T-helper 22 cell (primary cell): ENCODE data around the gene DPY19L2.
"Not testable (repeated sequence)": the region's sequence is repeated elsewhere in the genome, so short reads cannot be mapped to it uniquely, and the experiment has no call there.

Experiments
- DNase-seq: peaks from one replicate; pipeline ENCODE4 v3.0.0-alpha.2; 2020; ENCODE audit warnings: low read depth

DPY19L2 gene

DNA sequence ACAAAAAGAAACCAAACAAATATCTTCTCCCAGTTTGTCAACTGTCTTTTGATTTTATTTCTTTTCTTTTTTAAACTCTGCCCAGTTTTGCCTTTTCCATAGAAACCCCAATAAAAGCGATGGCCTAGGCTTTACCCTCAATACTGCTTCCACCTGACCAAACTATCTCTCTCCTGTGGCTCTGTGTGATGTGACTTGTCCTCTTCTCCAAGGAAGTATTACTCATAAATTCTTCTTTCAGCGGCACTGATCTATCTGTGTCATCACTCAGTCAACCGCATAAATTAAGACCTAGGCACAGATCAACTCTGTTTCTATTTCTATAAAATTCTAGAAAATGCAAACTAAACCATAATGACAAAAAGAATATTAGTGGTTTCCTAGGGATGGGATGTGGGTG lies 9.8 kb downstream of the DPY19L2 start:
- DNase-seq: not testable (repeated sequence)

DNA sequence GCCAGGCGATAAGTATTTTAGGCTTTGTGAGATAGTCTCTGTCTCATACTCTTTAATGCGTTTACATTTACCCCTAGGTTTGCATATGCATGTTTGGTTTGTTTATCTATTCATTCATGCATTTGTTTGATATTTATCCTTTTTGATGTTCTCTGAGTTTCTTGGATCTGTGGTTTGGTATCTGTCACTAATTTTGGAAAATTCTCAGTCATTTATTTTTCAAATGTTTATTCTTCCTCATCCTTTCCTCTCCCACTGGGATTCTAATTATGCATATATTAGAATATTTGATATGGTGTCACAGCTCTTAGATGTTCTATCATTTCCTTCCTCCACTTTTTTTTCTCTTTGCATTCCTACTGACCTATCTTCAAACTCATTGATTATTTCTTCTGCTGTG lies 11.9 kb downstream of the DPY19L2 start:
- not testable (repeated sequence) for DNase-seq

DNA sequence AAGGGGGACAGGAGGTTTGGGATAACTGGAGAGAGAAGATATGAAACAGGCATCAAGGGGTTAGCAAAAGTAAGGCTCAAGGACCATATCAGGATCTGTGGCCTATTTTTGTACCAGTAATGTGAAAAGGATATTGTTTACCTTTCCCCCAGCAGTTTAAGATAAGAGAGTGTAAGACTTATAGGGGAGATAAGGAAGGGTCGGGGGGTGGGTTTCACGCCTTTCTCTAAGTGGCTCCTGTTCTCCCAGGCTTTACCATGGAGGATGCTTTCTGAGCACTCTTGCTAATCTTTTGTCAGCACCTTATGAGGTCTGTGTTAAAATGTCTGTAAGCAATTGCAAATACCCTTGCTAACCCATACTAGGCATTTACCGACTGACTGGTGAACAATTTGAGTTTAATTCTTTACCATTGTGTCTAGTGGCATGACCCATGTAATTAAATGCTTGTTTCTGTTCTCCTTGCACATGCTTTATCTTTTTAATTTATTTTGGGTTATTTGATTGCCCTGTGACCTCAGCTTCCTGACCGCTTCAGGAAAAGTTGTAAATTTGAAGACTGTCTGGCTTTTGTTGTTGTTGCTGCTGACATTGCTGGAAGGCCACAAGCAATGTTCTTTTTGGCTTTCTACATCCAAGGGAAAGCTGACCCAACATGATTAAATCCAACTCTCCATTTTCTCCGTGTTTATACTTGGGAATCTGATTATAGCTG lies 12.6 kb downstream of the DPY19L2 start:
- DNase-seq: not testable (repeated sequence)

DNA sequence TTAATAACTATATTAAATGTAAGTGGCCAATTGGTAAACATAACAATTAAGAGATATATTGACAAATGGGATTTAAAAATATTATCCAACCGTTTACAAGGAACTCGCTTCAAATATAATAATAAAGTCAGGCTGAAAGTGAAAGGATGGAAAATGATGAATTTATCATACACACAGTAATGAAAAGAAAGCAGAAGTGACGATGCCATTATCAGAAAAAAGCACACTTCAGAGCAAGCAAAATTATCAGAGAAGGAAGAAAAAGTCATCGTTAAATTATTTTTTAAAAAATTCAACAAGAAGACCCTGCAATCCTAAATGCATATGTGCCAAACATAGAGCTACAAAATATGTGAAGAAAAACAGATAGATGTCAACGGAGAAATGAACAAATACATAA lies 13.8 kb downstream of the DPY19L2 start:
- not testable (repeated sequence) for DNase-seq

DNA sequence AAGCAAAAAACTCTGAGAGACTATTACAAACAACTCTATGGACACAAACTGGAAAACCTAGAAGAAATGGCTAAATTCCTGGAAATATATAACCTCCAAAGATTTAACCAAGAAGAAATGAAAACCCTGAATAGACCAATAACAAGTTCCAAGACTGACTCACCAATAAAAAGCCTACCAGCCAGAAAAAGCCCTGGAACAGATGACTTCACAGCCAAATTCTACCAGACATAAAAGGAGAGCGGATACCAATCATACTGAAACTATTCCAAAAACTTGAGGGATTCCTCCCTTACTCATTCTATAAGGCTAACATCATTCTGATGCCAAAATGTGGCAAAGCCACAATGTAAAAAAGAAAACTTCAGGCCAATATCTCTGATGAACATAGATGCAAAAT lies 18.8 kb downstream of the DPY19L2 start:
- DNase-seq: not testable (repeated sequence)

DNA sequence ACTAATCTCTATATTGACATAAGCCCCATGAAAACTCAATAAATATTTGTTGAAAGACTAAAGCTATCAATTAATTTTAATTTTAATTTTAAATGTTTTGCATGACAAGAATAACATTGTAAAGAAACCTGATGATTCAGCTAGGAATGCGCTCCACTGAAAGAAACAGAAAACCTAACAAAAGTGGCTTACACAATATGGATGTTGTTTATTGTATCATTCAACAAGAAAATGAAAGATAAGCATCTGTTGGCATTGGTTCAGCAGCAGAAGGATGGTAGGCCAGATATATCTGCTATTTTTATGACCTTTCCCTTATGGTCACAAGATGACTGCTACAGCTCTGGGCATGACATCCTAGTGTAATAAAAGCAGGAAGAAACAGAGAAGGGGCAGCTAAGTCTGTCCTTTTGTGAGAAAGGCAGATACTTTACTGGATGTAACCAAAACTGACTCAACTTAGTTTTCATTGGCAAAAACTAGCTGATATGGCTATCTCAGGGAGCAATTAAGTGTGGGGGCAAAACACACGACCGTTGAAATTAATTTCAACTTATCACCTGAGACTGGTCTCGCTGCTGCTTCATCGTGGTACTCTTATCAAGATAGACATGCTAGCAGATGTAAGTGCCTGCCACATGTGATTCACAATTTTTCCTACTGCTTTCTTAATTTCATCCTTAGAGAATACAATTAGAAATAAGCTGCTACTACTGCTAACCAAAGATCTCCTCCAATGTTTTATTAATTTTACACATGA lies 24.7 kb downstream of the DPY19L2 start:
- DNase-seq: not testable (repeated sequence)

DNA sequence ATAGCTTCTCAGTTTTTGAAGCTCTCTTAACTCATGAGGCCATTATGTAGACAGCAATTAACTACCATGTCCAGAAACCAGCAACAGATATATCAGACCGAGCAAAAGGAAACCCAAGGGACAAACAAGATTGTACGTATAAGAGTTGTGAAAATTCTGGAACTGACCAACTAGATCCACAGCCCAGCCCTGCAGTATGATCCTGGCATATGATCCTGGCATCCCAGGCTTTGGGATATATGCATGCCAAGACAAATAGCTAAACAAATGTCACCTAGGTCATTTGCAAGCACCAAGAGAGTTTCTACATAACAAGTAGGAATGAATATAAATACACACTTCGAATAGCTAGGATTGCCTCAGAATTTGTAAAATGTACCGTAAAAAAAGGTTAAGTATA lies 44.0 kb downstream of the DPY19L2 start:
- not testable (repeated sequence) for DNase-seq

DNA sequence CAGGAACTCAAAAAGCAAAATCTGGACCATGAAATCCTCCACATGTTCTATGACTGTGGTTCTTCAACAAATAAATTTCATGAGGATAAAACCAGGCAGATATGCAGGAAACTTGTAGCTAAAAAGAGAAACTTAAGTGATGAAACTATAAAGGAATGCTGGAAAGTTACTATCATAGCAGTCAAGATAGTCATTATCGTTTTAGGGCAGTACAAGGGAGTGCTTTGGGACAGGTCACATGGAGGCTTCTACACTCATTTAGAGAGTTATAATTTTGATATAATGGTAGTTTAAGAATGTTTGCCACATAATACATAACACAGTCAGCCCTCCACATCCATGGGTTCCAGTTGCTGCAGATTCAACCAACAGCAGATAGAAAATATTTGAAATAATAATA lies 52.7 kb downstream of the DPY19L2 start:
- DNase-seq: not testable (repeated sequence)

DNA sequence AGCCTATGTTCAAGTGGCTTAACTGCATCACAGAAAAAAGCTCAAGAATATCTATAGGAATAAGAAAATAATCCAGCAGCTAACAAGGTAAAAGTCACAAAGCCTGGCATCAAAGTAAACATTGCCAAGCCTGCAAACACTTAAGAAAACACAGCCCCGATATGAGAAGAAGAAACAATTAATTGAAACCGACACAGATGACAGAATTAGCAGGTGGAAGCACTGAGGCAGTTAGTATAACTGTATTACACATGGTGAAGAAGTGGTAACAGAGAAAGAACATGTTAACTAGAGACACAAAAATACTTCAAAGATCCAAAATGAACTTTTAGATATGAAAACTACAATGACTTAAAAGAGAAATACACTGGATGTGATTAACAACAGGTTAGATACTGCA lies 57.0 kb downstream of the DPY19L2 start:
- DNase-seq: not testable (repeated sequence)

DNA sequence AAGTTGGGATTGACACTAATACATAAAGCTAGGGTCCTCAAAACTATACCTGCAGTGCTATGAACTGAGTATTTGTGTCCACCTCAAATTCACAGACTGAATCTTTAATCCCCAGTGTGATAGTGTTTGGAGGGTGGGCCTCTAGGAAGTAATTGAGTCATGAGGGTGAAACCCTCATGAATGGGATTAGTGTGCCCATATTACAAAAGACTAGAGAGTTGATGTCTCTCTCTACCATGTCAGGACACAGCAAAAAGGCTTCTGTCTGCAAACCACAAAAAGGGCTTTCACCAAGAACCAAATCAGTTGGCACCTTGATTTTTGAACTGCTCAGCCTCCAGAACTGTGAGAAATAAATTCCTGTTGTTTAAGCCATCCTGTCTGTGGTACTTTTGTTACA lies 59.0 kb downstream of the DPY19L2 start:
- DNase-seq: not testable (repeated sequence)

DNA sequence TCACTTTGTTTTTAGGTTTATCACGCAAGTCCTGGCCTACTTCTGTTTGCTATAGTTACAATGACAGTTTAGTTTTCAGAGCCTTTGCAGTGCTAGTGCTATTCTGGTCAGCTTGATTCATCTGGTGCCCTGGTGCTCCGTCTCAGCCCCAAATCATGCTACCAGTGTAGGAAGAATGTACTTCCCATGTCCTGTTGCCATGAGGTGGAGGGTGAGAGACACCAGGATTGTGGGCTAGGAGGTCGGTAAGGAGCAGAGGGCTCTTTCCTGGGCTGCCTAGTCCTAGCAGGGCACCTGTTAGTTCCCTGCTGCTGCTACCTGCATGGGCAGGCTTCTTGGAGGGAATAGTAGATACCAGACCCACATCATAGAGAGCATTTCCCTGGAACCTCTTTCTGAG lies 63.3 kb downstream of the DPY19L2 start:
- DNase-seq: not testable (repeated sequence)

DNA sequence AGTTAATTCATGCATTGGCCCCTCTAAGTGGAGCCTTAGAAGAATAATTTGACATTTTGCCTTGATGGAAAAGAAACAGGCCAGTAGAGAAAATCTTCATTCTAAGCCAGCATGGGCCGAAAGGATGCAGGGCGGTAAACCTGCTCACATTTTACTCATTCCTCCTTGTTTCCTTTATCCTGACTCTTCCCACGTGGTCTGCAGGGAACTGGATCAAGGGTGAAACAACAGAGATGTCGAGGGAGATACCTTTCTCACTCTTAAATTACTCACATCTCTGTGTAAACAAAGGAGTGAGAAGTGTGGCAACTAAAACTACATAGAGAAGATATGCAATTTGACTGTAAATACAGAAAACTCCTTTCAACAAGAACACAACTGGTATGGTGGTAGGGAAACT lies 73.5 kb downstream of the DPY19L2 start:
- not testable (repeated sequence) for DNase-seq

DNA sequence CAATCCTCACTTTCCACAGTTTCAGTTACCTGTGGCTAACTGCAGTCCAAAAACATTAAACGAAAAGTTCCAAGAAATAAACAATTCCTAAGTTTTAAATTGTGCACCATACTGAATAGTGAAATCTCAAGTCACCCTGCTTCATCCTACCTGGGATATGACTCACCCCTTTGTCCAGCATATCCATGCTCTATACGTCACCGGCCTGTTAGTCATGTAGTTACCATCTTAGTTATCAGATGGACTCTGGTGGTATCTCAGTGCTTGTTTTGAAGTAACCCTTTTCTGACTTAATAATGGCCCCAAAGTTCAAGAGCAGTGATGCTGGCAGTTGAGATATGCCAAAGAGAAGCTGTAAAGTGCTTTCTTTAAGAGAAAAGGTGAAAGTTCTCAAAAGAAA lies 83.9 kb downstream of the DPY19L2 start:
- not testable (repeated sequence) for DNase-seq

DNA sequence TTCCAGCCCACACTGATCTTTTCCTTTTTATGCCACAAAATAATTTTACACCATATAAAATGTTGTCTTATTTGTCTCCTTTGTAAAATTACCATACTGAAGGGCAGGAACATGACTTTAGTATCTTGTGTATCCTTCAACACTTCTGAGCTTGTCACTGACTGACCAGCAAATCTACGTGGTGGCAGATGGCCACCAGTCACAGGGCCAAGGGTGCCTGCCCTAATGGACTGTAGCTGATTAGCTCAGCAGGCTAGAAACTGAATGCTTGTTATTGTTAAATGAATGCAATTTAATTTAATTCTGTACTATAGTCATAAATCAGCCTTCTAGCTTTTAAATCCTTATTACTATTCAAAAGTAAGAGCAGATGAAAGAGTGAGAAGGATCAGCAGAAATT lies 85.0 kb downstream of the DPY19L2 start:
- DNase-seq: not testable (repeated sequence)

DNA sequence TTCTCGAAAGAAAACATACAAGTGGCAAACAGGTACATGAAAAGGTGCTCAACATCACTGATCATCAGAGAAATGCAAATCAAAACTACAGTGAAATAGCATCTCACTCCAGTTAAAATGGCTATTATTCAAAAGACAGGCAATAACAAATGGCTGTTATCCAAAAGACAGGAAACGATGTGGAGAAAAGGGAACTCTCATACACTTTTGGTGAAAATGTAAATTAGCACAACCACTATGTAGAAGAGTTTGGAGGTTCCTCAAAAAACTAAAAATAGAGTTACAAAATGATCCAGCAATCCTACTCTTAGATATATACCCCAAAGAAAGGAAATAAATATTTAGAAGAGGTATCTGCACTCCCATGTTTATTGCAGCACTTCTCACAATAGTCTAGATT lies 90.7 kb downstream of the DPY19L2 start:
- DNase-seq: not testable (repeated sequence)

DNA sequence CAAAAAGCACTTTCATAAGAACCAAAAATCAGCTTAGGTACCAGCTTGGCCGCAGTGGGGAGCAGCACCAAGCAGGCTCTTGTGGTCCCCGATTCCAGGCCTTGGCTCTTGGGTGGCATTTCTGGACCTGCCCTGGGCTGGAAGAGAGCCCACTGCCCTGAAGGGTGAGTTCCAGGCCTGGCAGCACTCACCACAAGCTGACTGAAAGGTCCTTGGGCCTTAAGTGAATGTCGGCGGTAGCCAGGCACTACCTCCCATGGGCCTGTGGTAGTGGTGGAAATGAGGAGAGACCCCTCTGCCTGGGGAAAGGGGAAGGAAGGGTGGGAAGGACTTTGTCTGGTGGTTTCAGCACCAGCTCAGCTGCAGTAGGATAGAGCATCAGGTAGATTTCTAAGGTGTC lies 96.3 kb downstream of the DPY19L2 start:
- DNase-seq: not testable (repeated sequence)

DNA sequence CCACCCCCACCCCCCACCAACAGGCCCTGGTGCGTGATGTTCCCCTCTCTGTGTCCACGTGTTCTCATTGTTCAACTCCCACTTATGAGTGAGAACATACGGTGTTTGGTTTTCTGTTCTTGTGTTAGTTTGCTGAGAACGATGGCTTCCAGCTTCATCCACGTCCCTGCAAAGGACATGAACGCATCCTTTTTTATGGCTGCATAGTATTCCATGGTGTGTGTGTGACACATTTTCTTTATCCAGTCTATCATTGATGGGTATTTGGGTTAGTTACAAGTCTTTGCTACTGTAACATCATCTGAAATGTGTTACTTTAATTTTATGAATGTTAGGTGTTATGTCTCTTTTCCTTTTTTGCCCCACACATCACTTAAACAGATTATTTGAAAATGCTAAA lies 109.8 kb downstream of the DPY19L2 start:
- not testable (repeated sequence) for DNase-seq

DNA sequence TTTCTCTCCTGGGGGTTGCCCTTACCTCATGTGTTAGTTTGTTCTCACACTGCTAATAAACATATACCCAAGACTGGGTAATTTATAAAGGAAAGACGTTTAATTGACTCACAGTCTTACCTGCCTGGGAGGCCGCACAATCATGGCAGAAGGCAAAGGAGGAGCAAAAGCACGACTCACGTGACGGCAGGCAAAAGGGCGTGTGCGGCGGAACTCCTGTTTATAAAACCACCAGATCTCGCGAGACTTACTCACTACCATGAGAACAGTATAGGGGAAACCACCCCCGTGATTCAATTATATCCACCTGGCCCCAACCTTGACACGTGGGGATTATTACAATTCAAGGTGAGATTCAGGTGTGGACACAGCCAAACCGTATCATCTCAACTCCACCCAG lies 116.9 kb downstream of the DPY19L2 start:
- not testable (repeated sequence) for DNase-seq

DNA sequence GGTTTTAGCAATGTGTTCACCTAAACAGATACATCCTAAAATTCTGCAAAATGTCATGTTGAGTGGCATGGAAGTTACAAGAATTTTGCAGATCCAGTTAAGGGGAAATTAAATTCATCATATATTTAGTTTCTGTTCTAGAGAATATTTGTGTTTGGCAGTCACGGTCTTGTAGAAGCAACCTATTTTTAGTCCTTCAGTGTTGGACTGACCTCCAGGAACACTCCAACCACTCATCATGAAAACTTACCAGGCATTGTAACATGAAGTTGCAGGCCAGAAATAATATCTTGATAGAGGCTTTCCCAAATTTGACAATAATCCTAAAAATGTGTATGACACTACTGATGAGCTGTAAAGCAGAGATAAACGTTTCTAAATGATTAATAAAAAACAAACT lies 119.3 kb downstream of the DPY19L2 start:
- not testable (repeated sequence) for DNase-seq

DNA sequence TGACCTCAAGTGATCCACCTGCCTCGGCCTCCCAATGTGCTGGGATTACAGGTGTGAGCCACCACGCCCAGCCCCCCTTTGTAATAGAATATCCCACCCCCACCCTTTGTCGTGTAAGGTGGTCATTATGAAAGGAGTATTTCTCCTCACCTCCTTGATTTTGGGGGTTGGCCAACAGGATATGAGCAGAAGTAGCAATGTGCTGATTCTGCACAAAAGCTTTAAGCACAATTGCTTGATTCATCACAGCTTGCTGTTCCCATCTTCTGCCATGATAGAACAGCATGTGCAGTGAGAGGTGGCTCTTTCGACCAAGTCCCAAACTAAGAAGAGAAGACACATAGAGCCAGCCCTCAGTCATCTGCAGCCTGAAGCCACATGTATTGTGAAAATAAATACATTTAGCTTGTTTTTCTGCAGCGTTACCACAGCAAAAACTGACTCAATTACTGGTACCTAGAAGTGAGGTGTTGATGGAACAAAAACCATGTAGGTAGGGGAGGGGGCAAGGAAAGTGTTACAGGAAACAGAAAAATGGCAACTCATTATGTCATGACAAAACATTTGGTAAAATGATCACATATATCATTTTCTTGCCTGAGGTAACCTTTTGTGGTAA lies 122.9 kb downstream of the DPY19L2 start:
- DNase-seq: not testable (repeated sequence)

DNA sequence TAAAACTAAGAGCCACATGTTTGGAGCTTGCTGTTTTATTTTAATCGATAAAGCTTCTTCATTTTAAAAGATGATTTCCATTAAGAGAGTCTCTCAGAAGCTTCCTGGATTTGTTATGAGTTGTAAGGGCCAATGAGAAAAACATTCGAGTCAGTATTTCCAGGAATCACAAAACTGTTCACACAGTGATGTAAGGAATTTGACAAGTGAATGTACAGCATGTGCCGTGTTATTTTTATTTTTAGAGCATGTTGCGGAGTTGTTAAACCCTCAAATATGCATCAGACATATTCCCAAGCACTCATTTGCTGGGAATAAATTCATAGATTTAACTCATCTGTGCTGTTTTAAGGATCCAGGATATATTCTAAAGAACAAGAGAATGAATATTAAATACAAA lies 129.6 kb downstream of the DPY19L2 start:
- not testable (repeated sequence) for DNase-seq

DNA sequence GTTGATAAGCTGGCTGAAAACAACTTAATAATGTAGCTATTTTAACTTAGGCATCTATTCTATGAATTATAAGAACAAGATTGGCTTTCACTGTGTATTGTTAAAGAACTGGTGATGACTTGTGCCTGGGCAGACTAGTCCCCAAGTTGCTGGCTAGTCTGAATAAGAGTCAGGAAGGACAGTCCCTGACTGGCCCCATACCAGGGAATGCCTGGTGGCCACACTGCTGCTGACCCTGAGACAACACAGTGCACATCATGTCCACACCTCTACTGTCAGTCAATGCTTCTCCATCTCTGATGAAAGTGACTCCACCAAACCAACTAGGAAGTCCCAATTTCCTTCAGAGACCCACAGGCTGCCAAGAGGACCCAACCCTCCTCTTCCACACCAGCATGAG lies 130.5 kb downstream of the DPY19L2 start:
- DNase-seq: not testable (repeated sequence)

DNA sequence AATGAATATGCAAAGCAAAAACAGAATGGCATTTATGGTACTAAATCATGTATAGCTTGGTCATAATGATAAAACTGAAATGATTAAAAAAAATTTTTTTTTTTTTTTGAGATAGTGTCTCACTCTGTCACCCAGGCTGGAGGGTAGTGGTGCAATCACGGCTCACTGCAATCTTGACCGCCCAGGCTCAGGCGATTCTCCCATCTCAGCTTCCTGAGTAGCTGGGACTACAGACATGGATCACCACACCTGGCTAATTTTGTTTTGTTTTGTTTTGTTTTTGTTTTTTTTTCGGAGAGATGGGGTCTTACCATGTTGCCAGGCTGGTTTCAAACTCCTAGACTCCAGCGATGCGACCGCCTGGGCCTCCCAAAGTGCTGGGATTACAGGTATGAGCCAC lies 138.7 kb downstream of the DPY19L2 start:
- not testable (repeated sequence) for DNase-seq
